Activated naive CD4-positive, alpha-beta T cell treated with anti-CD3 and anti-CD28 coated beads, Interleukin-2, amount 50 U/mL, for 16 hours (primary cell): ENCODE results near the gene UGT1A7.
"Not testable (repeated sequence)": the region's sequence is repeated elsewhere in the genome, so short reads cannot be mapped to it uniquely, and the experiment has no call there.

Experiments
- DNase-seq: peaks from one replicate; pipeline ENCODE4 v3.0.0-alpha.2; 2020

The UGT1A7 gene

DNA sequence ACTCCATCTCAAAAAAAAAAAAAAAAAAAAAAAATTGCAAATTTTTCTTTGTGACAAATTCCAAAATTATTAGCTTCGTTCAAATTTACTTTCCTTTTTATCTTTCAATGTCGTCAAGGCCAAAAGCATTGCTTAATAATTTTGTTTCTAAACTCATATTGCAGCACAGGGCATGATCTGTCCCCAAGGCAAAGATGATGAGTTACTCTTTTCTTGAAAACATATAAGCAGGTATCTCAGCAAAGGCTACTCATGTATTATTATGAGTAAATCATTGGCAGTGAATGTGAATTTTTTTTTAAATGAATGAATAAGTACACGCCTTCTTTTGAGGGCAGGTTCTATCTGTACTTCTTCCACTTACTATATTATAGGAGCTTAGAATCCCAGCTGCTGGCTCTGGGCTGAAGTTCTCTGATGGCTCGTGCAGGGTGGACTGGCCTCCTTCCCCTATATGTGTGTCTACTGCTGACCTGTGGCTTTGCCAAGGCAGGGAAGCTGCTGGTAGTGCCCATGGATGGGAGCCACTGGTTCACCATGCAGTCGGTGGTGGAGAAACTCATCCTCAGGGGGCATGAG is at the start of gene UGT1A7:
Gene UGT1A7 (plus strand): TSS at position 381 of the 579 bp plus-strand sequence. CDS start 37 bp downstream, at position 418.
- no peak for DNase-seq

DNA sequence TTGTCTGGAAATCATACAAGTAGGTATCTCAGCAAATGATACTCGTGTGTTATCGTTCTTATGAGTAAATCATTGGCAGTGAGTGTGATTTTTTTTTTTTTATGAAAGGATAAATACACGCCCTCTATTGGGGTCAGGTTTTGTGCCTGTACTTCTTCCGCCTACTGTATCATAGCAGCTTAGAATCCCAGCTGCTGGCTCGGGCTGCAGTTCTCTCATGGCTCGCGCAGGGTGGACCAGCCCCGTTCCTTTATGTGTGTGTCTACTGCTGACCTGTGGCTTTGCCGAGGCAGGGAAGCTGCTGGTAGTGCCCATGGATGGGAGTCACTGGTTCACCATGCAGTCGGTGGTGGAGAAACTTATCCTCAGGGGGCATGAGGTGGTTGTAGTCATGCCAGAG is 45.4 kb upstream of the UGT1A7 start, which contains the start of gene UGT1A10:
Gene UGT1A10 (plus strand): TSS at position 143 of the 400 bp plus-strand sequence. CDS start 75 bp downstream, at position 218.
- DNase-seq: not testable (repeated sequence)

DNA sequence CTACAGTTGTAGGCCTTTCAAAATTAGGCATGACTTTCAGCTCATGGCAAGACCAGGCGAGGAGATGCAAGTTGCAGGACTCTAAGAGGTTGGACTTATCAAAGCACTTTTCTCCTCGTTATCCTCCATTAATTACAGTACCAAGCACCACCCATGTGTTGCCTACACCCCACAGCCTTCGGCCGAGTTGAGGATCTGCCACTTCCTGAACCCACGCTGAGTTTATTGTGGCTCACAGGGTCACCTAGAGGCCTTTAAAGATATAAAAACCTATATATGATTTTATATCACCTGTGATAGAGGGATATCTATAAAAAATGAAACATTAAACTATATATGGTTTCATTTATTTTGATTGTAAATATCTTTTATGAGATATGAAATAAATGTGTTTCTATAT is 42.9 kb upstream of the UGT1A7 start:
- DNase-seq: no peak

DNA sequence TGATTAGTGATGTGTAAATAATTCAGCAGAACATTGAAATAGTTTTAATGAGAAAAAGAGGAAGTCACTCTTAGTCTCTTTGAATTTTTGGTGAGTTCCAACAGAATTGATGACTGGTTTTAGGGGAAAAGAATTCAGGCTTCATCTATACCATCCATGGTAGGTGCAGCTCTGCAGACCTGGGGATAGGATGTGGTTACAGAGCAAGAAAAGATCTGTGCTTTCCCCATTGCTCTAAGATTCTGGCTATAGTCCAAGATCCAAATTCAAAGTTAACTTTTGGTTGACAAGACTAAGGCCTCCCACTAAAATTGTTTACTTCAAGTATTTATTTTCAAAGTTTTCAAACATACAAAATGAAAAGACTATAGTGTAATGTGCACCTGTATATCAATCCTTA is 41.8 kb upstream of the UGT1A7 start:
- no peak for DNase-seq

- DNase-seq: no peak
Observed at GRCh38 chr2:233643128-233643527, 38.6 kb upstream of the UGT1A7 start.

DNA sequence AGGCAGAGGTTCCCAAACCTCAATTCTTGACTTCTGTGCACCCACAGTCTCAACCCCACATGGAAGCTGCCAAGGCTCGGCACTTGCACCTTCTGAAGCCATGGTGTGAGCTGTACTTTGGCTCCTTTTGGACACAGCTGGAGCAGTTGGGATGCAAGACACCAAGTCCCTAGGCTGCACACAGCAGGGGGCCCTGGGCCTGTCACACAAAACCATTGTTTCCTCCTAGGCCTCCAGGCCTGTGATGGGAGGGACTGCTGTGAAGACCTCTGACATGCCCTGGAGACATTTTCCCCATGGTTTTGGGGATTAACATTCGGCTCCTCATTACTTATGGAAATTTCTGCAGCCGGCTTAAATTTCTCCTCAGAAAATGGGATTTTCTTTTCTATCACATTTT is 35.7 kb upstream of the UGT1A7 start:
- not testable (repeated sequence) for DNase-seq

GRCh38 chr2:233650981-233651380 is 30.7 kb upstream of the UGT1A7 start:
- DNase-seq: no peak

DNA sequence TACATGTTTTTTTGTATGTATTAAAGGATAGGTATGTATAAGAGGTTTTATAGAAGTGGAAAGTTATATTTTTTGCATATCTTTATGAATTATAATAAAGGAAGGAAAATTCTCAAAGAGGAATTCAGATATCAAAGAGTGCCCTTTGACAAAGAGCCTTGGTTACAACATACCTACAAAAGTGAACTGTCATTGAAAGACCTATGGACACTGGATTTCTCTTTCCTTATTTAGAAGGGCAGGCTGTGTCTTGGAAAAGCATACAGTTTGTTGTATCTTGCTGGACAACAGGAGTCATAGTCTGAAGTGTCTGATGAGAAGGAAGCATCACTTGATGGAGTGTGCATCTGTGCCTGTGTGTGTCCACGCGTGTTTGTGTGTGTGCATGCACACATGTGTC is 30.3 kb upstream of the UGT1A7 start:
- no peak for DNase-seq

GRCh38 chr2:233654501-233654900 is 27.2 kb upstream of the UGT1A7 start:
- DNase-seq: no peak

DNA sequence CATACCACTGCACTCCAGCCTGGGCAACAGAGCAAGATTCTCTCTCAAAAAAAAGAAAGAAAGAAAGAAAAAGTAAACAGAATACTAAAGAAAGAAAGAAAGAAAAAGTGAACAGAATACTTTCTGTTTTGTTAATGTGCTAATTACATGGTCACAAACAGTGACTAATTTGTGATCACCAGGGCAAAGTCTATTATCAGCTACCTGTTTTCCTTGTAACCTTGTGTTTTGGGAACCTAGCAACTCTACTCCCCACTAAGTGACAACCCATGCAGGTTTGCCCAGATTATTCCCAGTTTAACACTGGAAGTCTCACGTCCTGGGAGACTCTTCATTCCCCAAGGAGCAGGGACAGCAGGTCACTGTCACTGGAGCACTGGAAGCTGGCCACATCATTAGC is 26.7 kb upstream of the UGT1A7 start:
- DNase-seq: no peak

DNA sequence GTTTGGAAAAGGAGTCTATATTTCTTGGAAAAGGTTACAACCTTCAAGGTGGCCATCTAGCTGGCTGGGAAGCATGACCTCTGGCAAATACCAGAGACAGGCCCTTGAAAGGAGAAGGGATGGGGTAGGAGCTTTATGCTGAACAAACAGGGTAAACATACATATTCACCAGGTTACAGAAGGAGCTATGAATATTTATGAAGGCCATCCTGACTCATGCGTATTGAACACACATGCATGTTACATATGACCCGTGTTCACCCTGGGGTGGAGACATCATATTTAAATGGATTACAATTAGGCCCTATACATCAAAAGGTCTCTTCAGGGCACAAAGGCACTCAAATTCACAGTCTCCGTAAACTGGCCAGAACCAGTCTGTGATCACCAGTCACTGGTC is 25.8 kb upstream of the UGT1A7 start:
- not testable (repeated sequence) for DNase-seq

- no peak for DNase-seq
Observed at GRCh38 chr2:233656443-233656842, 25.3 kb upstream of the UGT1A7 start.

DNA sequence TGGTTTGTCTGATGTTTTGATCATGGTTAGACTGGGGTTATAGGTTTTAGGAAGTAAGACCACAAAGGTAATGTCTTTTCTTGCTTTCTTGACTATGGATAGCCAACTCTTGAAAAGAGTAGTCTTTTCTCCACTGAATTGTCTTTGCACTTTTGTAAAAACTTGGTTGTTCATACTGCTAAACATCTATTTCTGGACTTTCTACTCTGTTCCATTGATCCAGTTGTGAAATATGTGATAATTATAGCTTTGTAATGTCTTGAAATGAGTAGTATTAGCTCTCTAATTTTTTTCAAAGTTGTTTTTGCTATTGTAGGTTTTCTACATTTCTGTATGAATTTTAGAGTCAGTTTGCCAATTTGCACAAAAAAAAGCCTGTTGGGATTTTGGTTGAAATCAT is 23.1 kb upstream of the UGT1A7 start:
- no peak for DNase-seq

- DNase-seq: no peak
Observed at GRCh38 chr2:233663911-233664310, 17.8 kb upstream of the UGT1A7 start.

- no peak for DNase-seq
Observed at GRCh38 chr2:233668605-233669260, 13.0 kb upstream of the UGT1A7 start.

- DNase-seq: no peak
Observed at GRCh38 chr2:233671290-233672161, 10.2 kb upstream of the UGT1A7 start, which contains the start of gene UGT1A9. Gene UGT1A9, plus strand, starts transcription at chr2:233671898. Its CDS starts 37 bp downstream, at chr2:233671935.

- no peak for DNase-seq
Observed at GRCh38 chr2:233672886-233673285, 8.8 kb upstream of the UGT1A7 start.

- DNase-seq: no peak
Observed at GRCh38 chr2:233673896-233674295, 7.8 kb upstream of the UGT1A7 start.

GRCh38 chr2:233674314-233674713 is 7.4 kb upstream of the UGT1A7 start:
- DNase-seq: no peak

DNA sequence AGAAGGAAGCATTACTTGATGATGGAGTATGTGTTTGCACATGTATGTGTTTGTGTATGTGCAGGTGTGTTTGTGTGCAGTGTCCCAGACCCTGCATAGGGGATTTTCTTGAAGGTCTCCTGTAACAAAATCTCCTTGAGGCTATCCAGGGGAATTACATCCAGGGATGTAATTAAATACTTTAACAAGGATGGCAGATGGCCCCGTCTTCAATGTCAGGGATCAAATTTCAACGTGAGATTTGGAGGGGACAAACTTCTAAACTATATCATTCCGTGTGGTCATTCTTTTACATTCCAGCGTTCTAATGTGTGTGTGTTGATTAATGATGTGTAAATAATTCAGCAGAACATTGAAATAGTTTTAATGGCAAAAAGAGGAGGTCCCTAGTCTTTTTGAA is 6.7 kb upstream of the UGT1A7 start:
- DNase-seq: no peak

- DNase-seq: no peak
Observed at GRCh38 chr2:233676046-233676445, 5.7 kb upstream of the UGT1A7 start.

GRCh38 chr2:233679196-233679595 is 2.5 kb upstream of the UGT1A7 start:
- DNase-seq: no peak

- DNase-seq: no peak
Observed at GRCh38 chr2:233680361-233681045, 1.2 kb upstream of the UGT1A7 start.
